Measurements from ENCODE around the gene RFPL1.

RFPL1 gene

GRCh38 chr22:29447906-29448305 is 9.5 kb downstream of the RFPL1 start:
- no peak for TF ChIP-seq CTCF (conservative IDR thresholded peaks at IDR 0.05; ENCODE audit: low read length)
- no peak for TF ChIP-seq EZH2phosphoT487 (IDR thresholded peaks at IDR 0.05; ENCODE audit: borderline replicate concordance)
- Histone ChIP-seq H3K4me1 (ENCODE audit: insufficient read depth, low read length, poor library complexity, severe bottlenecking) (no peaks in the 10 kb centered on the region), H3K9me2 (replicated peaks; ENCODE audit: low read depth, low read length) (no peaks in the 10 kb centered on the region)

GRCh38 chr22:29449296-29449875 is 11.0 kb downstream of the RFPL1 start:
- Histone ChIP-seq H3K4me2 (ENCODE audit: low read depth, low read length, poor library complexity, severe bottlenecking) (no peak overlapping the region), H3K36me3 (ENCODE audit: insufficient read depth, low read length) (no peaks in the 10 kb centered on the region), H3K27me3 (ENCODE audit: insufficient read depth, low read length, poor library complexity, severe bottlenecking) (no peaks in the 10 kb centered on the region), H3K79me2 (ENCODE audit: insufficient read depth, low read length) (no peaks in the 10 kb centered on the region), H3K9me2 (replicated peaks; ENCODE audit: low read depth, low read length) (no peaks in the 10 kb centered on the region), H3K4me1 (ENCODE audit: insufficient read depth, low read length, poor library complexity, severe bottlenecking) (no peaks in the 10 kb centered on the region), H3K9me3 (ENCODE audit: insufficient read depth, low read depth, low read length) (no peaks in the 10 kb centered on the region), H2AFZ (ENCODE audit: low read length) (no peak overlapping the region), H3K9ac (ENCODE audit: low read depth, low read length, poor library complexity, severe bottlenecking) (no peak overlapping the region), H4K20me1 (ENCODE audit: insufficient read depth, low read length, poor library complexity, severe bottlenecking) (no peaks in the 10 kb centered on the region), H3F3A (ENCODE audit: low read depth) (no peaks in the 10 kb centered on the region), H3K4me3 (ENCODE audit: low read length, poor library complexity, severe bottlenecking) (no peak overlapping the region)
- TF ChIP-seq CTCF (conservative IDR thresholded peaks at IDR 0.05; ENCODE audit: low read length), result no peak
- no peak for TF ChIP-seq EZH2phosphoT487 (IDR thresholded peaks at IDR 0.05; ENCODE audit: borderline replicate concordance)

More at GRCh38 chr22:29447906-29448305, 9.5 kb downstream of the RFPL1 start:
- H3K4me2 ChIP-seq (ENCODE audit: low read depth, low read length, poor library complexity, severe bottlenecking), result no peak overlapping the region
- H4K20me1 ChIP-seq (ENCODE audit: insufficient read depth, low read length, poor library complexity, severe bottlenecking), result no peaks in the 10 kb centered on the region
- no peaks in the 10 kb centered on the region for H3K36me3 ChIP-seq (ENCODE audit: insufficient read depth, low read length)
- no peak overlapping the region for H3K4me3 ChIP-seq (ENCODE audit: low read length, poor library complexity, severe bottlenecking)
- H3K9ac ChIP-seq (ENCODE audit: low read depth, low read length, poor library complexity, severe bottlenecking), result no peak overlapping the region
- H3K9me3 ChIP-seq (ENCODE audit: insufficient read depth, low read depth, low read length), result no peaks in the 10 kb centered on the region
- H3K27me3 ChIP-seq (ENCODE audit: insufficient read depth, low read length, poor library complexity, severe bottlenecking), result no peaks in the 10 kb centered on the region
- no peaks in the 10 kb centered on the region for H3K79me2 ChIP-seq (ENCODE audit: insufficient read depth, low read length)
- no peaks in the 10 kb centered on the region for H3F3A ChIP-seq (ENCODE audit: low read depth)
- H2AFZ ChIP-seq (ENCODE audit: low read length), result no peak overlapping the region

GRCh38 chr22:29450222-29450621 is 11.8 kb downstream of the RFPL1 start:
- H3K4me3 ChIP-seq (ENCODE audit: low read length, poor library complexity, severe bottlenecking), result no peak overlapping the region
- no peaks in the 10 kb centered on the region for H3K36me3 ChIP-seq (ENCODE audit: insufficient read depth, low read length)
- no peaks in the 10 kb centered on the region for H4K20me1 ChIP-seq (ENCODE audit: insufficient read depth, low read length, poor library complexity, severe bottlenecking)
- H3K4me2 ChIP-seq (ENCODE audit: low read depth, low read length, poor library complexity, severe bottlenecking), result no peak overlapping the region
- no peaks in the 10 kb centered on the region for H3K4me1 ChIP-seq (ENCODE audit: insufficient read depth, low read length, poor library complexity, severe bottlenecking)
- H3F3A ChIP-seq (ENCODE audit: low read depth), result no peaks in the 10 kb centered on the region
- H3K9me2 ChIP-seq (replicated peaks; ENCODE audit: low read depth, low read length), result no peaks in the 10 kb centered on the region
- no peaks in the 10 kb centered on the region for H3K9me3 ChIP-seq (ENCODE audit: insufficient read depth, low read depth, low read length)
- no peaks in the 10 kb centered on the region for H3K79me2 ChIP-seq (ENCODE audit: insufficient read depth, low read length)
- no peak overlapping the region for H3K9ac ChIP-seq (ENCODE audit: low read depth, low read length, poor library complexity, severe bottlenecking)
- H3K27me3 ChIP-seq (ENCODE audit: insufficient read depth, low read length, poor library complexity, severe bottlenecking), result no peaks in the 10 kb centered on the region
- no peak for TF ChIP-seq CTCF (conservative IDR thresholded peaks at IDR 0.05; ENCODE audit: low read length)
- no peak for TF ChIP-seq EZH2phosphoT487 (IDR thresholded peaks at IDR 0.05; ENCODE audit: borderline replicate concordance)
- no peak overlapping the region for H2AFZ ChIP-seq (ENCODE audit: low read length)
